22Rv1 (cell line): Measurements from ENCODE around the gene ULBP1.

ENCODE experiments used
- ZFX ChIP-seq: fragments of 450-650 bp; IDR thresholded peaks from 2 replicates; pipeline ENCODE4 v1.6.1; 2017; ENCODE audit warnings: antibody characterized with exemption, borderline replicate concordance
- TF ChIP-seq, protein P1 (sequence below): fragments of 450-650 bp; IDR thresholded peaks from 2 replicates; pipeline ENCODE4 v1.5.1; 2017; ENCODE audit warnings: mild to moderate bottlenecking

DNA sequence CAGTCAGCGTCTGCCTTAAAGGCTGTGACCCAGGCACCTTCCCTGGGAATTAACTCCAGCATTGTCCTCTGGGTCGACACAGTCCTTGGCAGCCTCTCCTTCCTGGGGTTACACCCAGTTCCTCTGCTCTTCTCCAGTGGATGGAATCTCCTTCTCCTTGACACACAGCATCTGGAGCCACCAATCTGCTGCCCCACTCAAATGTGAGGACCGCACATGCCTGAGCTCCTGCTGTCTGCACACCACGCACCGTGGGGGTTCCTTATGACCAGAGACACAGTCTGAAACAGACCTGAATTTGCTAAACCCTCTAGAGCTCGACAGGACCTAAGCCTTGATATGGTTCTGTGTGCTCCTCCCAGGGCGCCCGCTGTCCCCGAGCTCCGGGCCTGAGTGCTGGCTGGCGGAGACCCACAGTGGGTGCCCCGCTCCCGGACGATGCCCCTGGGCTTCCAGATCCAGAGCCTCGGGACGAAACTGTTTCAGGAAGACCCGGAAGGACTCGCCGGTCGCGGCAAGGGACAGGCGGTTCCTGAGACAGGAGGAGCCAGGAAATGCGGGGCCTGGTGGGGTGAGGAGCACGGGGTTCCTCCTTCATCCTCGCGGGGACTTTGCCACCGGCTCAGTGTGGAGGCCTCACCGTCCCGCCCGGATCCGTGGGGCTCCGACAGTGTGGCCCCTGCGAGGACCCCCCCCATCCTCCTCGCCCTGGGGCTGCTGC, 38.3 kb upstream of the ULBP1 start:
- TF ChIP-seq, protein P1, sequence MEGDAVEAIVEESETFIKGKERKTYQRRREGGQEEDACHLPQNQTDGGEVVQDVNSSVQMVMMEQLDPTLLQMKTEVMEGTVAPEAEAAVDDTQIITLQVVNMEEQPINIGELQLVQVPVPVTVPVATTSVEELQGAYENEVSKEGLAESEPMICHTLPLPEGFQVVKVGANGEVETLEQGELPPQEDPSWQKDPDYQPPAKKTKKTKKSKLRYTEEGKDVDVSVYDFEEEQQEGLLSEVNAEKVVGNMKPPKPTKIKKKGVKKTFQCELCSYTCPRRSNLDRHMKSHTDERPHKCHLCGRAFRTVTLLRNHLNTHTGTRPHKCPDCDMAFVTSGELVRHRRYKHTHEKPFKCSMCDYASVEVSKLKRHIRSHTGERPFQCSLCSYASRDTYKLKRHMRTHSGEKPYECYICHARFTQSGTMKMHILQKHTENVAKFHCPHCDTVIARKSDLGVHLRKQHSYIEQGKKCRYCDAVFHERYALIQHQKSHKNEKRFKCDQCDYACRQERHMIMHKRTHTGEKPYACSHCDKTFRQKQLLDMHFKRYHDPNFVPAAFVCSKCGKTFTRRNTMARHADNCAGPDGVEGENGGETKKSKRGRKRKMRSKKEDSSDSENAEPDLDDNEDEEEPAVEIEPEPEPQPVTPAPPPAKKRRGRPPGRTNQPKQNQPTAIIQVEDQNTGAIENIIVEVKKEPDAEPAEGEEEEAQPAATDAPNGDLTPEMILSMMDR: no peak
- TF ChIP-seq ZFX: no peak
